K562 (cell line): Measurements from ENCODE around the gene ATP6V0A1. TPM values are rescaled to one million over a fixed set of nuclear protein-coding genes. Genes with fewer than 3 reads are reported as not detected.

Source experiments
- ATAC-seq: fragments of 200-7000 bp; cut with Tn5 transposase; 3 replicates; pipeline ENCODE4 v1.9.1; 2020; ENCODE audit warnings: moderate library complexity
- BruUV-seq: library from RNA; stranded (reverse); fragments of 400-500 nt; replicated peaks from 2 replicates; lab custom pipeline; 2021; lab: Mats Ljungman, UMichigan
- CTCF ChIA-PET: fragments of 300-600 bp; formaldehyde crosslinking; extraction: SDS; loops from one replicate; lab custom pipeline; 2021; ENCODE audit warnings: low intra/inter-chr PET ratio; lab: Yijun Ruan, JAX
- POLR2A ChIA-PET: fragments of 300-600, 350-650 bp; sonication (Branson Sonifier 250); formaldehyde crosslinking; extraction: SDS; loops from one replicate; lab custom pipeline; 2021; ENCODE audit warnings: antibody characterized with exemption, inconsistent platforms; lab: Yijun Ruan, JAX
- DNase-seq, 4 experiments: peaks; one replicate each; pipeline versions ENCODE4 v3.0.0 to v3.0.0-alpha.2; 2011 to 2018; ENCODE audit warnings: low spot score in 3 of 4, mixed read lengths in 3 of 4; ENCODE audit errors: extremely low read depth in 1 of 4
- FAIRE-seq: peaks from 2 replicates; lab custom pipeline; 2011; peaks lifted over from hg19 to GRCh38; lab: Jason Lieb, UNC
- H2AFZ ChIP-seq: 2 replicates; pipeline ENCODE4 v1.6.0; 2011; ENCODE audit warnings: low read depth, low read length, control low read depth, inconsistent platforms
- H3K27ac ChIP-seq: fragments of 200-600 bp; 3 replicates; pipeline ENCODE4 v1.8.0; 2011; ENCODE audit warnings: low read depth, mild to moderate bottlenecking, control low read depth, inconsistent platforms, low read length, moderate library complexity, mixed read lengths; ENCODE audit errors: extremely low read depth
- H3K27me3 ChIP-seq, 2 experiments: fragments of 300-600 bp in 1 of 2; 2 replicates in 1 of 2; 3 replicates in 1 of 2; pipeline versions ENCODE4 v1.6.0 to v1.8.0; 2011; ENCODE audit warnings: inconsistent platforms in 2 of 2, low read length in 2 of 2, mild to moderate bottlenecking in 1 of 2, mixed read lengths in 1 of 2, moderate library complexity in 1 of 2; ENCODE audit not compliant: control insufficient read depth in 2 of 2, insufficient read depth in 2 of 2
- H3K36me3 ChIP-seq: fragments of 300-600 bp; 3 replicates; pipeline ENCODE4 v1.8.0; 2011; ENCODE audit warnings: mild to moderate bottlenecking, low read length, inconsistent platforms; ENCODE audit not compliant: control insufficient read depth, insufficient read depth
- H3K4me1 ChIP-seq, 2 experiments: fragments of 200-600 bp in 1 of 2; replicated peaks in 1 of 2; 2 replicates in 1 of 2; 3 replicates in 1 of 2; pipeline versions ENCODE4 v1.5.1 to v1.8.0; 2011; ENCODE audit warnings: inconsistent platforms in 2 of 2, low read length in 2 of 2, mild to moderate bottlenecking in 1 of 2, mixed read lengths in 1 of 2, moderate library complexity in 1 of 2; ENCODE audit not compliant: control insufficient read depth in 2 of 2, insufficient read depth in 2 of 2
- H3K4me2 ChIP-seq: 2 replicates; pipeline ENCODE4 v1.6.1; 2011; ENCODE audit warnings: low read length, control low read depth, inconsistent platforms, mixed read lengths; ENCODE audit not compliant: insufficient read depth
- H3K4me3 ChIP-seq: fragments of 200-600 bp; sonication (generic), shearing (Covaris generic); 2 replicates; pipeline ENCODE4 v1.5.1; 2016; ENCODE audit warnings: control low read depth, inconsistent platforms
- H3K79me2 ChIP-seq: fragments of 200-600 bp; 3 replicates; pipeline ENCODE4 v1.8.0; 2011; ENCODE audit warnings: low read length, inconsistent platforms; ENCODE audit not compliant: control insufficient read depth, insufficient read depth
- H3K9ac ChIP-seq, 2 experiments: 2 replicates each; pipeline versions ENCODE4 v1.6.0 to v1.6.1; 2011; ENCODE audit warnings: low read depth in 2 of 2, low read length in 2 of 2, control low read depth in 1 of 2, inconsistent platforms in 1 of 2, mild to moderate bottlenecking in 1 of 2, mixed read lengths in 1 of 2; ENCODE audit not compliant: insufficient read depth in 1 of 2
- H3K9me1 ChIP-seq: one replicate; pipeline ENCODE4 v1.6.0; 2011; ENCODE audit warnings: inconsistent platforms, mild to moderate bottlenecking, low read length, moderate library complexity; ENCODE audit not compliant: control insufficient read depth, insufficient read depth
- H3K9me3 ChIP-seq: replicated peaks from 2 replicates; pipeline ENCODE4 v1.5.1; 2011; ENCODE audit warnings: low read depth, low read length, inconsistent platforms; ENCODE audit not compliant: control insufficient read depth, insufficient read depth
- H4K20me1 ChIP-seq: replicated peaks from 2 replicates; pipeline ENCODE4 v1.6.1; 2011; ENCODE audit warnings: low read length, inconsistent platforms, mixed read lengths; ENCODE audit not compliant: control insufficient read depth, insufficient read depth
- BHLHE40 ChIP-seq: IDR thresholded peaks from 2 replicates; pipeline ENCODE4 v1.6.1; 2011; ENCODE audit warnings: low read length, improper control_type of control experiment
- FIP1L1 ChIP-seq: fragments of 200-400 bp; formaldehyde crosslinking; IDR thresholded peaks from 2 replicates; pipeline ENCODE4 v1.6.1; 2018; ENCODE audit warnings: mild to moderate bottlenecking, low read depth, low read length; ENCODE audit not compliant: poor library complexity, severe bottlenecking
- MGA ChIP-seq: fragments of 450-650 bp; IDR thresholded peaks from 2 replicates; pipeline ENCODE4 v1.6.1; 2016; ENCODE audit warnings: mild to moderate bottlenecking, moderate library complexity
- MNT ChIP-seq, 2 experiments: fragments of 450-650 bp; conservative IDR thresholded peaks; 2 replicates each; pipeline ENCODE4 v1.6.1; 2017; ENCODE audit warnings: mild to moderate bottlenecking in 2 of 2, moderate library complexity in 2 of 2
- RBM25 ChIP-seq: fragments of 200-400 bp; formaldehyde crosslinking; IDR thresholded peaks from 2 replicates; pipeline ENCODE4 v1.6.1; 2018; ENCODE audit warnings: low read length, low read depth, moderate library complexity; ENCODE audit not compliant: severe bottlenecking
- ZBTB2 ChIP-seq: fragments of 450-650 bp; IDR thresholded peaks from 2 replicates; pipeline ENCODE4 v1.6.1; 2016; ENCODE audit warnings: antibody characterized with exemption
- ZFPM2 ChIP-seq: fragments of 250-450 bp; sonication (Bioruptor Pico); IDR thresholded peaks from 2 replicates; pipeline ENCODE4 v1.5.1; 2022; ENCODE audit warnings: mild to moderate bottlenecking
- ZNF217 ChIP-seq: sonication (generic); formaldehyde crosslinking; IDR thresholded peaks from 2 replicates; pipeline ENCODE4 v1.8.0; 2022; ENCODE audit warnings: mild to moderate bottlenecking, missing genetic modification reagents
- WGBS: fragments of 100-300 bp; shearing (Covaris generic); methylation state at CpG from one replicate; pipeline ENCODE4 v1.1.6; 2016; ENCODE audit warnings: low coverage, mixed read lengths; ENCODE audit not compliant: insufficient coverage; ENCODE audit errors: missing lambda C conversion rate; 5-methylcytosine and 5-hydroxymethylcytosine counted together
- in situ Hi-C: fragments of 300-500 bp; cut with MboI; formaldehyde crosslinking; loops from 4 replicates; pipeline ENCODE4 v1.15.0; 2018; ENCODE audit warnings: inconsistent platforms, mixed read lengths
- intact Hi-C: fragments of 100-400 bp; cut with micrococcal nuclease; formaldehyde crosslinking; loops from 2 replicates; pipeline ENCODE4 v1.14.2; 2022
- polyA plus RNA-seq, 8 experiments: library from polyadenylated mRNA; depleted of rRNA in 4 of 8; stranded (reverse) in 5 of 8; unstranded in 3 of 8; fragments of >200 nt; fragmentation: Nextera tagmentation in 2 of 8; fragmentation: Illumina TruSeq in 1 of 8; extraction: Ambion mirVana in 2 of 8; extraction: Trizol in 1 of 8; gene quantifications; 2 replicates each; pipeline versions ENCODE4 v1.2.1 to v1.2.3, GENCODE V29; 2011 to 2014; ENCODE audit warnings: inconsistent platforms in 1 of 8, missing spikeins in 1 of 8
- total RNA-seq, 7 experiments: library from RNA; depleted of rRNA in 6 of 7; stranded (reverse); fragments of >200 nt in 6 of 7; fragmentation: Illumina TruSeq in 2 of 7; extraction: Trizol in 2 of 7; gene quantifications; 2 replicates each; pipeline versions ENCODE4 v1.2.1 to v1.2.3, GENCODE V29; 2011 to 2021; ENCODE audit warnings: low replicate concordance in 1 of 7

Gene ATP6V0A1
- total and polyA plus RNA-seq, 9 of the 15 experiments (the other 6 are each of a cell fraction or from before 2014, with no cell fraction given) = 11.8 to 158 (median 75.5) TPM

GRCh38 chr17:42563143-42563509, 104.4 kb downstream of the ATP6V0A1 start:
- BruUV-seq = no TSS peak
- Histone ChIP-seq H3K36me3 (peaks cover 41% of the 10 kb centered on the region), H3K9me3 (no peaks in the 10 kb centered on the region), H2AFZ (no peak overlapping the region), H3K9ac (peak overlapping the region; percentile 93 to 99), H3K9me1 (no peaks in the 10 kb centered on the region), H4K20me1 (no peaks in the 10 kb centered on the region), H3K79me2 (peaks cover 45% of the 10 kb centered on the region), H3K27ac (peak overlapping the region; percentile 88), H3K4me3 (peak overlapping the region; percentile 74), H3K27me3 (no peaks in the 10 kb centered on the region), H3K4me2 (peak overlapping the region; percentile 92), H3K4me1 (peaks cover 21 to 66% of the 10 kb centered on the region in 2 experiments)
- ChIA-PET CTCF (no interaction called here), POLR2A (interaction anchor here (0.9 to 8.3 kb wide), 4 partner anchors 10 to 115 kb away, joined by 3 to 58 read pairs (median 6); partner anchors contain the start of gene PSMC3IP)
- WGBS = 2% methylated on average over 14 of the region's 14 CpGs
- ATAC-seq (no peak), DNase-seq (peak in 1 of 4 experiments; percentile 55), FAIRE-seq (no peak)
- in situ Hi-C loops (no loop called here), intact Hi-C loops (no loop called here)
- TF ChIP-seq MGA (peak; percentile 12), FIP1L1 (no peak), MNT (conservative IDR thresholded peaks at IDR 0.05) (peak in 1 of 2 experiments; percentile 46; a peak in 2 of 4 replicates), ZBTB2 (no peak), RBM25 (no peak), ZNF217 (CRISPR knock-in tag) (no peak), ZFPM2 (CRISPR knock-in tag) (no peak), BHLHE40 (peak; percentile 81)
